Mucosa of stomach (tissue), 1 donor: Measurements from ENCODE around the gene ABCC4.
"Not testable (repeated sequence)": the region's sequence is repeated elsewhere in the genome, so short reads cannot be mapped to it uniquely, and the experiment has no call there.

ENCODE experiments used
- H3K27me3 ChIP-seq: one replicate; pipeline ENCODE4 v1.7.0; 2013; ENCODE audit warnings: mild to moderate bottlenecking, low read length; ENCODE audit not compliant: control insufficient read depth, insufficient read depth
- H3K36me3 ChIP-seq: one replicate; pipeline ENCODE4 v1.7.0; 2013; ENCODE audit warnings: low read length; ENCODE audit not compliant: control insufficient read depth, insufficient read depth
- H3K4me1 ChIP-seq: one replicate; pipeline ENCODE4 v1.7.0; 2013; ENCODE audit warnings: mild to moderate bottlenecking, low read length; ENCODE audit not compliant: control insufficient read depth, insufficient read depth
- H3K4me3 ChIP-seq: one replicate; pipeline ENCODE4 v1.7.0; 2013; ENCODE audit warnings: low read length
- H3K9ac ChIP-seq: one replicate; pipeline ENCODE4 v1.7.0; 2013; ENCODE audit warnings: mild to moderate bottlenecking, low read length, moderate library complexity
- H3K9me3 ChIP-seq: one replicate; pipeline ENCODE4 v1.7.0; 2013; ENCODE audit warnings: mild to moderate bottlenecking, low read length, moderate library complexity; ENCODE audit not compliant: control insufficient read depth
- donor health status: Pancreatic carcinoma.

Gene ABCC4

GRCh38 chr13:95292622-95293021 is 8.6 kb downstream of the ABCC4 start:
- no peaks in the 10 kb centered on the region for H3K9me3 ChIP-seq
- no peaks in the 10 kb centered on the region for H3K27me3 ChIP-seq
- H3K4me1 ChIP-seq = peaks cover 15% of the 10 kb centered on the region
- no peak overlapping the region for H3K4me3 ChIP-seq
- no peaks in the 10 kb centered on the region for H3K36me3 ChIP-seq
- no peak overlapping the region for H3K9ac ChIP-seq

- H3K9me3 ChIP-seq, H3K9ac ChIP-seq, H3K4me1 ChIP-seq, H3K27me3 ChIP-seq, H3K36me3 ChIP-seq, H3K4me3 ChIP-seq: not testable (repeated sequence)
These were observed 11.3 kb downstream of the ABCC4 start for GRCh38 chr13:95289901-95290300.

GRCh38 chr13:95289020-95289444 is 12.2 kb downstream of the ABCC4 start:
- Histone ChIP-seq H3K4me1 (peaks cover 6% of the 10 kb centered on the region), H3K9me3 (no peaks in the 10 kb centered on the region), H3K4me3 (no peak overlapping the region), H3K36me3 (no peaks in the 10 kb centered on the region), H3K9ac (no peak overlapping the region), H3K27me3 (no peaks in the 10 kb centered on the region)

- no peak overlapping the region for H3K4me3 ChIP-seq
- no peak overlapping the region for H3K9ac ChIP-seq
- no peaks in the 10 kb centered on the region for H3K36me3 ChIP-seq
- peaks cover 6% of the 10 kb centered on the region for H3K4me1 ChIP-seq
- no peaks in the 10 kb centered on the region for H3K27me3 ChIP-seq
- no peaks in the 10 kb centered on the region for H3K9me3 ChIP-seq
These were observed 16.8 kb downstream of the ABCC4 start for GRCh38 chr13:95284436-95284835.

GRCh38 chr13:95279016-95279415 is 22.2 kb downstream of the ABCC4 start:
- Histone ChIP-seq H3K27me3 (no peaks in the 10 kb centered on the region), H3K9me3 (no peaks in the 10 kb centered on the region), H3K4me3 (no peak overlapping the region), H3K9ac (no peak overlapping the region), H3K4me1 (peaks cover 8% of the 10 kb centered on the region), H3K36me3 (no peaks in the 10 kb centered on the region)

- Histone ChIP-seq H3K4me3 (no peak overlapping the region), H3K27me3 (no peaks in the 10 kb centered on the region), H3K9me3 (no peaks in the 10 kb centered on the region), H3K9ac (no peak overlapping the region), H3K4me1 (peaks cover 23% of the 10 kb centered on the region), H3K36me3 (no peaks in the 10 kb centered on the region)
These were observed 25.2 kb downstream of the ABCC4 start for GRCh38 chr13:95276037-95276505.

GRCh38 chr13:95275322-95276036 is 25.8 kb downstream of the ABCC4 start:
- Histone ChIP-seq H3K27me3 (no peaks in the 10 kb centered on the region), H3K36me3 (no peaks in the 10 kb centered on the region), H3K9me3 (no peaks in the 10 kb centered on the region), H3K4me1 (peaks cover 29% of the 10 kb centered on the region), H3K4me3 (no peak overlapping the region), H3K9ac (peak overlapping the region; percentile 11)

GRCh38 chr13:95273592-95274132 is 27.6 kb downstream of the ABCC4 start:
- peaks cover 30% of the 10 kb centered on the region for H3K4me1 ChIP-seq
- H3K4me3 ChIP-seq, H3K9me3 ChIP-seq, H3K27me3 ChIP-seq, H3K36me3 ChIP-seq: not testable (repeated sequence)
- peak overlapping the region; percentile 1 for H3K9ac ChIP-seq

GRCh38 chr13:95272076-95272475 is 29.2 kb downstream of the ABCC4 start:
- not testable (repeated sequence) for H3K27me3 ChIP-seq, H3K9ac ChIP-seq, H3K9me3 ChIP-seq, H3K4me3 ChIP-seq, H3K36me3 ChIP-seq
- H3K4me1 ChIP-seq = peaks cover 30% of the 10 kb centered on the region

- H3K27me3 ChIP-seq = no peaks in the 10 kb centered on the region
- no peak overlapping the region for H3K9ac ChIP-seq
- H3K4me1 ChIP-seq = peaks cover 30% of the 10 kb centered on the region
- no peaks in the 10 kb centered on the region for H3K9me3 ChIP-seq
- no peak overlapping the region for H3K4me3 ChIP-seq
- H3K36me3 ChIP-seq = no peaks in the 10 kb centered on the region
These were observed 31.5 kb downstream of the ABCC4 start for GRCh38 chr13:95269756-95270155.

GRCh38 chr13:95268343-95269065 is 32.7 kb downstream of the ABCC4 start:
- H3K9me3 ChIP-seq = not testable (repeated sequence)

GRCh38 chr13:95267662-95268342 is 33.4 kb downstream of the ABCC4 start:
- Histone ChIP-seq H3K4me3 (no peak overlapping the region), H3K27me3 (no peaks in the 10 kb centered on the region)

More at GRCh38 chr13:95268343-95269065, 32.7 kb downstream of the ABCC4 start:
- H3K4me1 ChIP-seq = peaks cover 19% of the 10 kb centered on the region
- not testable (repeated sequence) for H3K27me3 ChIP-seq, H3K9ac ChIP-seq, H3K36me3 ChIP-seq, H3K4me3 ChIP-seq

More at GRCh38 chr13:95267662-95268342, 33.4 kb downstream of the ABCC4 start:
- Histone ChIP-seq H3K4me1 (peaks cover 14% of the 10 kb centered on the region), H3K36me3 (no peaks in the 10 kb centered on the region), H3K9me3 (no peaks in the 10 kb centered on the region), H3K9ac (no peak overlapping the region)
